K562 (cell line): ENCODE results near the gene TFAP2E. TPM values are rescaled to one million over a fixed set of nuclear protein-coding genes. Genes with fewer than 3 reads are reported as not detected.

ENCODE experiments used
- CBFA2T3 ChIP-seq: fragments of 450-650 bp; IDR thresholded peaks from 2 replicates; pipeline ENCODE4 v1.6.1; 2017
- CBFB ChIP-seq: sonication (generic); formaldehyde crosslinking; IDR thresholded peaks from 2 replicates; pipeline ENCODE4 v1.4.0; 2020; ENCODE audit warnings: mild to moderate bottlenecking, missing genetic modification reagents
- COPS2 ChIP-seq: fragments of 450-650 bp; conservative IDR thresholded peaks from 2 replicates; pipeline ENCODE4 v1.6.1; 2016; ENCODE audit warnings: mild to moderate bottlenecking, moderate library complexity
- CSDE1 ChIP-seq, 2 experiments: fragments of 450-650 bp; IDR thresholded peaks; 2 replicates each; pipeline ENCODE4 v1.6.1; 2016; ENCODE audit warnings: mild to moderate bottlenecking in 1 of 2
- CTBP1 ChIP-seq: fragments of 450-650 bp; IDR thresholded peaks from 2 replicates; pipeline ENCODE4 v1.6.1; 2016; ENCODE audit warnings: borderline replicate concordance
- MAFG ChIP-seq: fragments of 450-650 bp; conservative IDR thresholded peaks from 2 replicates; pipeline ENCODE4 v1.6.1; 2016; ENCODE audit warnings: missing genetic modification characterization, missing compliant biosample characterization
- PRPF4 ChIP-seq: fragments of 200-400 bp; formaldehyde crosslinking; IDR thresholded peaks from one replicate; pipeline ENCODE4 v1.6.1; 2017; ENCODE audit warnings: low read length, low read depth, mild to moderate bottlenecking; ENCODE audit not compliant: insufficient read depth, poor library complexity, severe bottlenecking
- RBM34 ChIP-seq: fragments of 200-400 bp; formaldehyde crosslinking; IDR thresholded peaks from 2 replicates; pipeline ENCODE4 v1.6.1; 2018; ENCODE audit warnings: low read length, borderline replicate concordance; ENCODE audit not compliant: insufficient read depth
- RBM39 ChIP-seq: fragments of 200-400 bp; formaldehyde crosslinking; optimal IDR thresholded peaks from 2 replicates; pipeline ENCODE3; 2018; ENCODE audit warnings: low read depth, low read length
- ZBTB7A ChIP-seq: IDR thresholded peaks from 2 replicates; pipeline ENCODE4 v1.6.1; 2011; ENCODE audit warnings: low read depth, mild to moderate bottlenecking, low read length, moderate library complexity, borderline replicate concordance; ENCODE audit not compliant: control insufficient read depth
- ZNF232 ChIP-seq: sonication (generic); formaldehyde crosslinking; IDR thresholded peaks from 2 replicates; pipeline ENCODE4 v1.8.0; 2022; ENCODE audit warnings: mild to moderate bottlenecking, missing genetic modification reagents
- polyA plus RNA-seq, 8 experiments: library from polyadenylated mRNA; depleted of rRNA in 4 of 8; stranded (reverse) in 5 of 8; unstranded in 3 of 8; fragments of >200 nt; fragmentation: Nextera tagmentation in 2 of 8; fragmentation: Illumina TruSeq in 1 of 8; extraction: Ambion mirVana in 2 of 8; extraction: Trizol in 1 of 8; gene quantifications; 2 replicates each; pipeline versions ENCODE4 v1.2.1 to v1.2.3, GENCODE V29; 2011 to 2014; ENCODE audit warnings: inconsistent platforms in 1 of 8, missing spikeins in 1 of 8
- total RNA-seq, 7 experiments: library from RNA; depleted of rRNA in 6 of 7; stranded (reverse); fragments of >200 nt in 6 of 7; fragmentation: Illumina TruSeq in 2 of 7; extraction: Trizol in 2 of 7; gene quantifications; 2 replicates each; pipeline versions ENCODE4 v1.2.1 to v1.2.3, GENCODE V29; 2011 to 2021; ENCODE audit warnings: low replicate concordance in 1 of 7
- TF ChIP-seq, protein P1 (sequence below): fragments of 450-650 bp; IDR thresholded peaks from 2 replicates; pipeline ENCODE4 v1.6.1; 2016; ENCODE audit warnings: low read depth
- TF ChIP-seq, protein P2 (sequence below): fragments of 250-450 bp; sonication (Bioruptor Pico); IDR thresholded peaks from 2 replicates; pipeline ENCODE4 v1.5.0; 2021
- TF ChIP-seq, protein P3 (sequence below): fragments of 250-450 bp; sonication (Bioruptor Pico); IDR thresholded peaks from 2 replicates; pipeline ENCODE4 v1.8.0; 2022; ENCODE audit warnings: inconsistent platforms
- TF ChIP-seq, protein P4 (sequence below), 3 experiments: fragments of 200-800 bp in 1 of 3; sonication (Bioruptor generic) in 1 of 3; sonication (generic) in 1 of 3; formaldehyde crosslinking in 1 of 3; IDR thresholded peaks; 2 replicates each; pipeline versions ENCODE4 v1.6.1 to v1.8.0; 2016 to 2022; ENCODE audit warnings: mild to moderate bottlenecking in 2 of 3, missing compliant biosample characterization in 2 of 3, missing genetic modification characterization in 2 of 3, missing genetic modification reagents in 1 of 3

TFAP2E gene
- total and polyA plus RNA-seq, 9 of the 15 experiments (the other 6 are each of a cell fraction or from before 2014, with no cell fraction given) = 0.03 to 0.11 (median 0.07) TPM; not detected in 4

DNA sequence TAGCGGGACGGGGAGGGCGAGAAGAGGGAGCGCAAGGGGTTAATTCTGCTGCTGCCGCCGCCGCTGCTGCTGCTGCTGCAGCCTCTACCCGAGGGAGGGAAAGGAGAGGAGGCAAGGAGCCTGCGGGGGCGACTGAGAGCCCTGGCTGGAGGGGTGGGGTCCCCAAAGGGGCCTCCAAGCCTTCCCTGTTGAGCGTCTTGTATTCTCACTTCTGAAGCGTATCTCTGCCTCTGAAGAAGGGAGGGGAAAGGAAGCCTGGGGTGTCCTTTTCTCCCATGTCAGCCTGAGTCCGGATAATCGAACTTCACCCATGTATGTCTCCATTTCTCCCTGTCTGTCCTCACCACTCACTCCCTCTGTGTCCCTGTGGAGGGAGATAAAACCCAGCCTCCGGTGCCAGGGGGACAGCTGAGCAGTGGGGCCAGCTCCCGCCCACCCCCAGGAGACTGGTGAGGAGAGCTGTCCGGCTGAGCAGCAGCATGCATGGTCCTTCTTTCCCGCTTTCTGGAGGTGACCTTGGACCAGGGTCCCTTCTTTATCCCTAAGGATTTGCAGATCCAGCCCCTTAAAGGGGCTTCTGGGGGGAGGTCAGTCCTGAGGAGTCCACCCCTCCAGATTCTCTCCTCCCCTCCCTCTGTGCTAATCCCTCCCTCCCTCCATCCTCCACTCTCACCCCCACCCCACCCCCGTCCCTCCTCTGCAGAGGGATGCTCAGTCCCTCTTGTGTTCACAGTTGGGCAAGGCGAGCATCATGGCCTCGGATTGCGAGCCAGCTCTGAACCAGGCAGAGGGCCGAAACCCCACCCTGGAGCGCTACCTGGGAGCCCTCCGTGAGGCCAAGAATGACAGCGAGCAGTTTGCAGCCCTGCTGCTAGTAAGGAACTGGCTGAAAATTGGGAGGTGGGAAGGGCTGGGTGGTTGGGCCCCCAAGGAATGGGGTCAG lies 14.5 kb upstream of the TFAP2E start (continued):
- TF ChIP-seq, protein P1, sequence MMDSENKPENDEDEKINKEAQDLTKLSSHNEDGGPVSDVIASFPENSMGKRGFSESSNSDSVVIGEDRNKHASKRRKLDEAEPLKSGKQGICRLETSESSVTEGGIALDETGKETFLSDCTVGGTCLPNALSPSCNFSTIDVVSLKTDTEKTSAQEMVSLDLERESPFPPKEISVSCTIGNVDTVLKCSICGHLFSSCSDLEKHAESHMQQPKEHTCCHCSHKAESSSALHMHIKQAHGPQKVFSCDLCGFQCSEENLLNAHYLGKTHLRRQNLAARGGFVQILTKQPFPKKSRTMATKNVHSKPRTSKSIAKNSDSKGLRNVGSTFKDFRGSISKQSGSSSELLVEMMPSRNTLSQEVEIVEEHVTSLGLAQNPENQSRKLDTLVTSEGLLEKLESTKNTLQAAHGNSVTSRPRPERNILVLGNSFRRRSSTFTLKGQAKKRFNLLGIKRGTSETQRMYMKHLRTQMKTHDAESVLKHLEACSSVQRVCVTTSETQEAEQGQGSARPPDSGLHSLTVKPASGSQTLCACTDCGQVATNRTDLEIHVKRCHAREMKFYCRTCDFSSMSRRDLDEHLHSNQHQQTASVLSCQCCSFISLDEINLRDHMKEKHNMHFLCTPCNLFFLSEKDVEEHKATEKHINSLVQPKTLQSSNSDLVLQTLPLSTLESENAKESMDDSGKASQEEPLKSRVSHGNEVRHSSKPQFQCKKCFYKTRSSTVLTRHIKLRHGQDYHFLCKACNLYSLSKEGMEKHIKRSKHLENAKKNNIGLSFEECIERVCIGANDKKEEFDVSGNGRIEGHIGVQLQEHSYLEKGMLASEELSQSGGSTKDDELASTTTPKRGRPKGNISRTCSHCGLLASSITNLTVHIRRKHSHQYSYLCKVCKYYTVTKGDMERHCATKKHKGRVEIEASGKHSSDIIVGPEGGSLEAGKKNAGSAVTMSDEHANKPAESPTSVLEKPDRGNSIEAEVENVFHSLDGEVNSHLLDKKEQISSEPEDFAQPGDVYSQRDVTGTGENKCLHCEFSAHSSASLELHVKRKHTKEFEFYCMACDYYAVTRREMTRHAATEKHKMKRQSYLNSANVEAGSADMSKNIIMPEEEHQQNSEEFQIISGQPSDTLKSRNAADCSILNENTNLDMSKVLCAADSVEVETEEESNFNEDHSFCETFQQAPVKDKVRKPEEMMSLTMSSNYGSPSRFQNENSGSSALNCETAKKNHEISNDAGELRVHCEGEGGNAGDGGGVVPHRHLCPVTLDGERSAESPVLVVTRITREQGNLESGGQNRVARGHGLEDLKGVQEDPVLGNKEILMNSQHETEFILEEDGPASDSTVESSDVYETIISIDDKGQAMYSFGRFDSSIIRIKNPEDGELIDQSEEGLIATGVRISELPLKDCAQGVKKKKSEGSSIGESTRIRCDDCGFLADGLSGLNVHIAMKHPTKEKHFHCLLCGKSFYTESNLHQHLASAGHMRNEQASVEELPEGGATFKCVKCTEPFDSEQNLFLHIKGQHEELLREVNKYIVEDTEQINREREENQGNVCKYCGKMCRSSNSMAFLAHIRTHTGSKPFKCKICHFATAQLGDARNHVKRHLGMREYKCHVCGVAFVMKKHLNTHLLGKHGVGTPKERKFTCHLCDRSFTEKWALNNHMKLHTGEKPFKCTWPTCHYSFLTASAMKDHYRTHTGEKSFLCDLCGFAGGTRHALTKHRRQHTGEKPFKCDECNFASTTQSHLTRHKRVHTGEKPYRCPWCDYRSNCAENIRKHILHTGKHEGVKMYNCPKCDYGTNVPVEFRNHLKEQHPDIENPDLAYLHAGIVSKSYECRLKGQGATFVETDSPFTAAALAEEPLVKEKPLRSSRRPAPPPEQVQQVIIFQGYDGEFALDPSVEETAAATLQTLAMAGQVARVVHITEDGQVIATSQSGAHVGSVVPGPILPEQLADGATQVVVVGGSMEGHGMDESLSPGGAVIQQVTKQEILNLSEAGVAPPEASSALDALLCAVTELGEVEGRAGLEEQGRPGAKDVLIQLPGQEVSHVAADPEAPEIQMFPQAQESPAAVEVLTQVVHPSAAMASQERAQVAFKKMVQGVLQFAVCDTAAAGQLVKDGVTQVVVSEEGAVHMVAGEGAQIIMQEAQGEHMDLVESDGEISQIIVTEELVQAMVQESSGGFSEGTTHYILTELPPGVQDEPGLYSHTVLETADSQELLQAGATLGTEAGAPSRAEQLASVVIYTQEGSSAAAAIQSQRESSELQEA = no peak
- TF ChIP-seq ZBTB7A (peak; percentile 74; the same call in 1 of the 2 replicates), COPS2 (no peak), CBFA2T3 (no peak), MAFG (tag) (no peak), CTBP1 (no peak), CBFB (no peak), CSDE1 (IDR thresholded peaks at IDR 0.05) (0 out of 4 replicates have a peak, but pooled peaks of 1 of the 2 experiments have one; percentile 1), ZNF232 (CRISPR knock-in tag) (no peak), PRPF4 (no peak), RBM34 (no peak), RBM39 (no peak)
- TF ChIP-seq, protein P2, sequence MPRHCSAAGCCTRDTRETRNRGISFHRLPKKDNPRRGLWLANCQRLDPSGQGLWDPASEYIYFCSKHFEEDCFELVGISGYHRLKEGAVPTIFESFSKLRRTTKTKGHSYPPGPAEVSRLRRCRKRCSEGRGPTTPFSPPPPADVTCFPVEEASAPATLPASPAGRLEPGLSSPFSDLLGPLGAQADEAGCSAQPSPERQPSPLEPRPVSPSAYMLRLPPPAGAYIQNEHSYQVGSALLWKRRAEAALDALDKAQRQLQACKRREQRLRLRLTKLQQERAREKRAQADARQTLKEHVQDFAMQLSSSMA (CRISPR knock-in tag) = no peak
- TF ChIP-seq, protein P3, sequence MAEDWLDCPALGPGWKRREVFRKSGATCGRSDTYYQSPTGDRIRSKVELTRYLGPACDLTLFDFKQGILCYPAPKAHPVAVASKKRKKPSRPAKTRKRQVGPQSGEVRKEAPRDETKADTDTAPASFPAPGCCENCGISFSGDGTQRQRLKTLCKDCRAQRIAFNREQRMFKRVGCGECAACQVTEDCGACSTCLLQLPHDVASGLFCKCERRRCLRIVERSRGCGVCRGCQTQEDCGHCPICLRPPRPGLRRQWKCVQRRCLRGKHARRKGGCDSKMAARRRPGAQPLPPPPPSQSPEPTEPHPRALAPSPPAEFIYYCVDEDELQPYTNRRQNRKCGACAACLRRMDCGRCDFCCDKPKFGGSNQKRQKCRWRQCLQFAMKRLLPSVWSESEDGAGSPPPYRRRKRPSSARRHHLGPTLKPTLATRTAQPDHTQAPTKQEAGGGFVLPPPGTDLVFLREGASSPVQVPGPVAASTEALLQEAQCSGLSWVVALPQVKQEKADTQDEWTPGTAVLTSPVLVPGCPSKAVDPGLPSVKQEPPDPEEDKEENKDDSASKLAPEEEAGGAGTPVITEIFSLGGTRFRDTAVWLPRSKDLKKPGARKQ (CRISPR knock-in tag) = no peak
- TF ChIP-seq, protein P4, sequence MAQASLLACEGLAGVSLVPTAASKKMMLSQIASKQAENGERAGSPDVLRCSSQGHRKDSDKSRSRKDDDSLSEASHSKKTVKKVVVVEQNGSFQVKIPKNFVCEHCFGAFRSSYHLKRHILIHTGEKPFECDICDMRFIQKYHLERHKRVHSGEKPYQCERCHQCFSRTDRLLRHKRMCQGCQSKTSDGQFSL (CRISPR knock-in tag; IDR thresholded peaks at IDR 0.05) = no peak; the same call in 1 of the 2 replicates
- TF ChIP-seq, protein P4 (tag; IDR thresholded peaks at IDR 0.05) = no peak
